Neural cell (in vitro differentiated cells): Measurements from ENCODE around the gene CCNY. TPM values are rescaled to one million over a fixed set of nuclear protein-coding genes. Genes with fewer than 3 reads are reported as not detected.

ENCODE experiments used
- H2AFZ ChIP-seq: fragments of 200-600, 300-800 bp; sonication (generic), shearing (Covaris generic); 2 replicates; pipeline ENCODE4 v1.6.0; 2014; ENCODE audit warnings: low read depth, mild to moderate bottlenecking, antibody characterized with exemption, low read length, moderate library complexity
- H3F3A ChIP-seq: fragments of 200-600 bp; shearing (Covaris generic); 2 replicates; pipeline ENCODE4 v1.6.1; 2016; ENCODE audit warnings: mild to moderate bottlenecking, moderate library complexity, mixed read lengths, antibody characterized with exemption, low read length; ENCODE audit not compliant: insufficient read depth, poor library complexity, severe bottlenecking
- H3K27ac ChIP-seq: fragments of 200-600, 300-800 bp; sonication (generic), shearing (Covaris generic); 2 replicates; pipeline ENCODE4 v1.5.1; 2014; ENCODE audit warnings: mild to moderate bottlenecking, low read length, moderate library complexity
- H3K27me3 ChIP-seq: fragments of 300-800, 200-600 bp; sonication (generic), shearing (Covaris generic); 2 replicates; pipeline ENCODE4 v1.6.0; 2014; ENCODE audit warnings: mild to moderate bottlenecking, low read depth, low read length, moderate library complexity; ENCODE audit not compliant: insufficient read depth
- H3K36me3 ChIP-seq: fragments of 300-800, 200-600 bp; sonication (generic), shearing (Covaris generic); 2 replicates; pipeline ENCODE4 v1.5.1; 2014; ENCODE audit warnings: mild to moderate bottlenecking, antibody characterized with exemption, low read length, moderate library complexity; ENCODE audit not compliant: insufficient read depth
- H3K4me2 ChIP-seq: fragments of 300-800, 200-600 bp; sonication (generic), shearing (Covaris generic); 2 replicates; pipeline ENCODE4 v1.6.0; 2014; ENCODE audit warnings: mild to moderate bottlenecking, low read length
- H3K4me3 ChIP-seq: fragments of 300-800, 200-600 bp; sonication (generic), shearing (Covaris generic); 2 replicates; pipeline ENCODE4 v1.5.1; 2014; ENCODE audit warnings: mild to moderate bottlenecking, low read length, moderate library complexity
- H3K79me2 ChIP-seq: fragments of 200-600 bp; shearing (Covaris generic); replicated peaks from 2 replicates; pipeline ENCODE4 v1.6.0; 2014; ENCODE audit warnings: mild to moderate bottlenecking, low read length, moderate library complexity; ENCODE audit not compliant: insufficient read depth
- H3K9ac ChIP-seq: fragments of 300-800, 200-600 bp; sonication (generic), shearing (Covaris generic); 2 replicates; pipeline ENCODE4 v1.6.1; 2016; ENCODE audit warnings: mild to moderate bottlenecking, low read length, mixed read lengths
- H3K9me2 ChIP-seq: fragments of 200-600 bp; shearing (Covaris generic); 2 replicates; pipeline ENCODE4 v1.6.1; 2016; ENCODE audit warnings: mild to moderate bottlenecking, low read length, mixed read lengths; ENCODE audit not compliant: insufficient read depth
- H3K9me3 ChIP-seq: fragments of 200-600, 300-800 bp; sonication (generic), shearing (Covaris generic); 2 replicates; pipeline ENCODE4 v1.6.1; 2016; ENCODE audit warnings: mild to moderate bottlenecking, mixed run types, low read length, moderate library complexity, mixed read lengths
- H4K20me1 ChIP-seq: fragments of 200-600 bp; shearing (Covaris generic); 2 replicates; pipeline ENCODE4 v1.6.1; 2016; ENCODE audit warnings: mild to moderate bottlenecking, mixed run types; ENCODE audit not compliant: insufficient read depth
- CTCF ChIP-seq: fragments of 450-650 bp; IDR thresholded peaks from 2 replicates; pipeline ENCODE4 v1.5.1; 2014; ENCODE audit warnings: antibody characterized with exemption, mild to moderate bottlenecking, moderate library complexity; ENCODE audit not compliant: poor library complexity, severe bottlenecking
- EP300 ChIP-seq: fragments of 450-650 bp; conservative IDR thresholded peaks from 2 replicates; pipeline ENCODE4 v1.6.1; 2014; ENCODE audit warnings: antibody characterized with exemption, mild to moderate bottlenecking, moderate library complexity; ENCODE audit not compliant: poor library complexity, severe bottlenecking
- EZH2 ChIP-seq: fragments of 200-600, 300-800 bp; shearing (Covaris generic), sonication (generic); IDR thresholded peaks from 2 replicates; pipeline ENCODE4 v1.6.1; 2014; ENCODE audit warnings: antibody characterized with exemption, low read length, borderline replicate concordance, mild to moderate bottlenecking; ENCODE audit not compliant: insufficient read depth, poor library complexity, severe bottlenecking
- MXI1 ChIP-seq: fragments of 450-650 bp; conservative IDR thresholded peaks from 2 replicates; pipeline ENCODE4 v1.6.1; 2014; ENCODE audit warnings: antibody characterized with exemption, mild to moderate bottlenecking; ENCODE audit not compliant: poor library complexity, severe bottlenecking
- POLR2AphosphoS5 ChIP-seq: IDR thresholded peaks from 2 replicates; pipeline ENCODE4 v1.6.1; 2012
- RAD21 ChIP-seq: fragments of 450-650 bp; conservative IDR thresholded peaks from 2 replicates; pipeline ENCODE4 v1.6.1; 2014; ENCODE audit warnings: antibody characterized with exemption, mild to moderate bottlenecking, moderate library complexity
- REST ChIP-seq: IDR thresholded peaks from 2 replicates; pipeline ENCODE4 v1.6.1; 2012; ENCODE audit warnings: borderline replicate concordance
- SMC3 ChIP-seq: fragments of 450-650 bp; conservative IDR thresholded peaks from 2 replicates; pipeline ENCODE4 v1.6.1; 2014; ENCODE audit warnings: antibody characterized with exemption, mild to moderate bottlenecking, moderate library complexity; ENCODE audit not compliant: poor library complexity
- TAF1 ChIP-seq: IDR thresholded peaks from 2 replicates; pipeline ENCODE4 v1.6.1; 2012; ENCODE audit warnings: low read depth
- polyA plus RNA-seq: library from polyadenylated mRNA; depleted of rRNA; stranded (reverse); fragments of >200 nt; gene quantifications from 2 replicates; pipeline ENCODE4 v1.2.3, GENCODE V29; 2014

Gene CCNY
- polyA plus RNA-seq, 1 donor from 2014 or later: 36.4 TPM

- Histone ChIP-seq H3K9ac (no peak overlapping the region), H3K27ac (no peak overlapping the region), H3K27me3 (no peaks in the 10 kb centered on the region), H4K20me1 (no peaks in the 10 kb centered on the region), H3K9me3 (no peaks in the 10 kb centered on the region), H3K79me2 (peaks cover 8% of the 10 kb centered on the region), H3K36me3 (no peaks in the 10 kb centered on the region), H2AFZ (no peak overlapping the region), H3K4me3 (no peak overlapping the region), H3K9me2 (no peaks in the 10 kb centered on the region), H3K4me2 (no peak overlapping the region), H3F3A (no peaks in the 10 kb centered on the region)
- TF ChIP-seq EP300: no peak
- TF ChIP-seq TAF1: no peak
- no peak for TF ChIP-seq POLR2AphosphoS5
- no peak for TF ChIP-seq RAD21
- TF ChIP-seq SMC3: no peak
These were observed 13.7 kb upstream of the CCNY start for GRCh38 chr10:35322636-35323035.

GRCh38 chr10:35324196-35324595 lies 12.1 kb upstream of the CCNY start:
- Histone ChIP-seq H3K27ac (no peak overlapping the region), H3K9ac (no peak overlapping the region), H2AFZ (no peak overlapping the region), H3K9me3 (no peaks in the 10 kb centered on the region), H3K79me2 (peaks cover 7% of the 10 kb centered on the region), H4K20me1 (no peaks in the 10 kb centered on the region), H3K9me2 (no peaks in the 10 kb centered on the region), H3K36me3 (no peaks in the 10 kb centered on the region), H3F3A (no peaks in the 10 kb centered on the region), H3K27me3 (no peaks in the 10 kb centered on the region), H3K4me2 (no peak overlapping the region), H3K4me3 (no peak overlapping the region)
- no peak for TF ChIP-seq EP300
- TF ChIP-seq RAD21: no peak
- TF ChIP-seq TAF1: no peak
- no peak for TF ChIP-seq MXI1
- TF ChIP-seq POLR2AphosphoS5: no peak
- TF ChIP-seq SMC3: no peak
- TF ChIP-seq EZH2: no peak
- TF ChIP-seq CTCF: no peak
- TF ChIP-seq REST: no peak
